GM12878 (cell line): Measurements from ENCODE around the gene PHC2. TPM values are rescaled to one million over a fixed set of nuclear protein-coding genes. Genes with fewer than 3 reads are reported as not detected.

Source experiments
- ATAC-seq: fragments of 200-7000 bp; cut with Tn5 transposase; 3 replicates; pipeline ENCODE4 v1.9.1; 2020; ENCODE audit warnings: mild to moderate bottlenecking, moderate library complexity
- BruUV-seq: library from RNA; stranded (reverse); fragments of 400-500 nt; replicated peaks from 2 replicates; lab custom pipeline; 2021; lab: Mats Ljungman, UMichigan
- CTCF ChIA-PET: fragments of 300-600 bp; sonication (Branson Sonifier 250); formaldehyde crosslinking; extraction: SDS; loops from one replicate; lab custom pipeline; 2021; ENCODE audit warnings: inconsistent platforms; lab: Yijun Ruan, JAX
- POLR2A ChIA-PET: fragments of 350-600 bp; formaldehyde crosslinking; extraction: SDS; loops from one replicate; lab custom pipeline; 2021; ENCODE audit warnings: inconsistent platforms; lab: Charles Lee
- RAD21 ChIA-PET: fragments of 300-600 bp; sonication (Branson Sonifier 250); formaldehyde crosslinking; loops from one replicate; lab custom pipeline; 2023; ENCODE audit warnings: antibody characterized with exemption; ENCODE audit not compliant: unreplicated experiment; lab: Charles Lee
- SMC1A ChIA-PET: fragments of 300-600 bp; sonication (Branson Sonifier 250); formaldehyde crosslinking; loops from one replicate; lab custom pipeline; 2023; ENCODE audit not compliant: unreplicated experiment, uncharacterized antibody; lab: Charles Lee
- DNase-seq: peaks from one replicate; pipeline ENCODE4 v3.0.0-alpha.2; 2011; ENCODE audit warnings: low read depth, low spot score
- FAIRE-seq: peaks from 3 replicates; lab custom pipeline; 2011; peaks lifted over from hg19 to GRCh38; lab: Jason Lieb, UNC
- H2AFZ ChIP-seq: 2 replicates; pipeline ENCODE4 v1.6.0; 2011; ENCODE audit warnings: low read depth, low read length, control low read depth; ENCODE audit not compliant: control insufficient read depth
- H3K27ac ChIP-seq: 2 replicates; pipeline ENCODE4 v1.5.1; 2011; ENCODE audit warnings: control low read depth; ENCODE audit not compliant: control insufficient read depth, insufficient read depth
- H3K27me3 ChIP-seq, 2 experiments: replicated peaks in 1 of 2; 2 replicates each; pipeline versions ENCODE4 v1.6.0 to v1.6.1; 2011; ENCODE audit warnings: low read length in 1 of 2; ENCODE audit not compliant: control insufficient read depth in 2 of 2, insufficient read depth in 2 of 2
- H3K36me3 ChIP-seq, 2 experiments: 2 replicates each; pipeline ENCODE4 v1.5.1; 2011; ENCODE audit warnings: low read length in 1 of 2; ENCODE audit not compliant: control insufficient read depth in 2 of 2, insufficient read depth in 2 of 2
- H3K4me1 ChIP-seq: 2 replicates; pipeline ENCODE4 v1.6.1; 2011; ENCODE audit warnings: mild to moderate bottlenecking, low read length, moderate library complexity, mixed read lengths; ENCODE audit not compliant: control insufficient read depth, insufficient read depth
- H3K4me2 ChIP-seq: 2 replicates; pipeline ENCODE4 v1.6.0; 2011; ENCODE audit warnings: control low read depth; ENCODE audit not compliant: control insufficient read depth, insufficient read depth
- H3K4me3 ChIP-seq: fragments of 200-600 bp; sonication (generic); 2 replicates; pipeline ENCODE4 v1.5.1; 2016
- H3K79me2 ChIP-seq: 2 replicates; pipeline ENCODE4 v1.6.0; 2011; ENCODE audit warnings: low read length; ENCODE audit not compliant: control insufficient read depth, insufficient read depth
- H3K9ac ChIP-seq: 2 replicates; pipeline ENCODE4 v1.8.0; 2011; ENCODE audit warnings: low read length, control low read depth, mixed read lengths; ENCODE audit not compliant: control insufficient read depth, insufficient read depth
- H3K9me3 ChIP-seq: replicated peaks from 3 replicates; pipeline ENCODE4 v1.5.1; 2011; ENCODE audit warnings: mild to moderate bottlenecking, low read length; ENCODE audit not compliant: control insufficient read depth, insufficient read depth
- H4K20me1 ChIP-seq: 2 replicates; pipeline ENCODE4 v1.6.0; 2011; ENCODE audit not compliant: control insufficient read depth, insufficient read depth
- BCL11A ChIP-seq: IDR thresholded peaks from 2 replicates; pipeline ENCODE4 v1.6.1; 2011; ENCODE audit warnings: low read depth, low read length
- BHLHE40 ChIP-seq, 2 experiments: fragments of 450-650 bp in 1 of 2; IDR thresholded peaks; 2 replicates each; pipeline ENCODE4 v1.6.1; 2011 to 2017; ENCODE audit warnings: low read depth in 2 of 2, borderline replicate concordance in 1 of 2, improper control_type of control experiment in 1 of 2, low read length in 1 of 2, mild to moderate bottlenecking in 1 of 2
- BMI1 ChIP-seq: fragments of 450-650 bp; IDR thresholded peaks from 2 replicates; pipeline ENCODE4 v1.6.1; 2016; ENCODE audit warnings: mild to moderate bottlenecking, moderate library complexity, borderline replicate concordance
- CHD4 ChIP-seq: fragments of 200-600 bp; sonication (generic); IDR thresholded peaks from 2 replicates; pipeline ENCODE4 v1.6.1; 2016; ENCODE audit warnings: mild to moderate bottlenecking
- CREM ChIP-seq: IDR thresholded peaks from 2 replicates; pipeline ENCODE4 v1.6.1; 2014; ENCODE audit warnings: antibody characterized with exemption, low read depth
- ESRRA ChIP-seq: IDR thresholded peaks from 2 replicates; pipeline ENCODE4 v1.6.1; 2012; ENCODE audit warnings: mild to moderate bottlenecking, low read length, improper control_type of control experiment
- GATAD2B ChIP-seq: fragments of 450-650 bp; conservative IDR thresholded peaks from 2 replicates; pipeline ENCODE4 v1.6.1; 2017; ENCODE audit warnings: low read depth, mild to moderate bottlenecking, moderate library complexity
- IRF4 ChIP-seq: IDR thresholded peaks from 2 replicates; pipeline ENCODE4 v1.6.1; 2011; ENCODE audit warnings: low read depth, low read length
- JUNB ChIP-seq: IDR thresholded peaks from 2 replicates; pipeline ENCODE4 v1.6.1; 2016; ENCODE audit warnings: antibody characterized with exemption, mild to moderate bottlenecking
- NKRF ChIP-seq: fragments of 450-650 bp; conservative IDR thresholded peaks from 2 replicates; pipeline ENCODE4 v1.6.1; 2017; ENCODE audit warnings: mild to moderate bottlenecking, moderate library complexity
- PAX5 ChIP-seq: IDR thresholded peaks from 2 replicates; pipeline ENCODE4 v1.6.1; 2011; ENCODE audit warnings: low read depth, low read length, borderline replicate concordance
- POLR2AphosphoS2 ChIP-seq: IDR thresholded peaks from 2 replicates; pipeline ENCODE4 v1.6.1; 2011; ENCODE audit warnings: low read depth, mild to moderate bottlenecking, low read length, improper control_type of control experiment, moderate library complexity
- POLR2AphosphoS5 ChIP-seq: IDR thresholded peaks from 2 replicates; pipeline ENCODE4 v1.6.1; 2011; ENCODE audit warnings: mild to moderate bottlenecking, low read length, inconsistent platforms
- RB1 ChIP-seq: fragments of 450-650 bp; formaldehyde crosslinking; IDR thresholded peaks from 2 replicates; pipeline ENCODE4 v1.6.1; 2017; ENCODE audit warnings: mild to moderate bottlenecking, borderline replicate concordance
- RFX5 ChIP-seq: IDR thresholded peaks from 2 replicates; pipeline ENCODE4 v1.6.1; 2011; ENCODE audit warnings: low read depth, low read length, improper control_type of control experiment
- SIX5 ChIP-seq: IDR thresholded peaks from 2 replicates; pipeline ENCODE4 v1.6.1; 2011; ENCODE audit warnings: mild to moderate bottlenecking, low read depth, low read length, moderate library complexity; ENCODE audit not compliant: severe bottlenecking
- STAT1 ChIP-seq: fragments of 450-650 bp; conservative IDR thresholded peaks from 2 replicates; pipeline ENCODE4 v1.6.1; 2014; ENCODE audit warnings: antibody characterized with exemption, mild to moderate bottlenecking
- SUPT20H ChIP-seq: IDR thresholded peaks from 2 replicates; pipeline ENCODE4 v1.6.1; 2011; ENCODE audit warnings: low read depth, mild to moderate bottlenecking, low read length, moderate library complexity, borderline replicate concordance; ENCODE audit not compliant: control insufficient read depth
- SUZ12 ChIP-seq: fragments of 200-600 bp; sonication (generic); IDR thresholded peaks from one replicate; pipeline ENCODE4 v1.6.1; 2018; ENCODE audit warnings: antibody characterized with exemption, mild to moderate bottlenecking; ENCODE audit not compliant: unreplicated experiment
- TCF12 ChIP-seq: IDR thresholded peaks from 2 replicates; pipeline ENCODE4 v1.6.1; 2011; ENCODE audit warnings: low read depth, mild to moderate bottlenecking, low read length
- USF1 ChIP-seq: IDR thresholded peaks from 2 replicates; pipeline ENCODE4 v1.6.1; 2011; ENCODE audit warnings: borderline replicate concordance, low read depth, mild to moderate bottlenecking, moderate library complexity, mixed read lengths, low read length; ENCODE audit not compliant: insufficient read depth; ENCODE audit errors: extremely low read length
- YBX1 ChIP-seq: fragments of 450-650 bp; IDR thresholded peaks from 2 replicates; pipeline ENCODE4 v1.6.1; 2016; ENCODE audit warnings: antibody characterized with exemption
- ZNF24 ChIP-seq: fragments of 450-650 bp; IDR thresholded peaks from 2 replicates; pipeline ENCODE4 v1.6.1; 2017; ENCODE audit warnings: antibody characterized with exemption, mild to moderate bottlenecking
- WGBS: methylation state at CpG from one replicate; pipeline ENCODE4 v1.1.6; 2016; ENCODE audit warnings: low lambda C conversion rate; ENCODE audit not compliant: insufficient replicate concordance, insufficient coverage; ENCODE audit errors: missing lambda C conversion rate; 5-methylcytosine and 5-hydroxymethylcytosine counted together
- in situ Hi-C: fragments of 300-500 bp; cut with MboI; formaldehyde crosslinking; loops from 9 replicates; pipeline ENCODE4 v1.14.3; 2018; ENCODE audit warnings: mixed read lengths
- intact Hi-C: fragments of 100-400 bp; cut with micrococcal nuclease; formaldehyde crosslinking; loops from one replicate; pipeline ENCODE4 v1.14.2; 2022; ENCODE audit not compliant: unreplicated experiment
- polyA plus RNA-seq, 11 experiments: library from polyadenylated mRNA; depleted of rRNA in 4 of 11; unstranded in 6 of 11; stranded (reverse) in 5 of 11; fragments of >200 nt; fragmentation: Nextera tagmentation in 4 of 11; fragmentation: Illumina TruSeq in 1 of 11; extraction: Ambion mirVana in 4 of 11; extraction: Trizol in 1 of 11; gene quantifications; 1 replicate in 1 of 11; 2 replicates in 10 of 11; pipeline versions ENCODE4 v1.2.1 to v1.2.3, GENCODE V29; 2011 to 2016; ENCODE audit warnings: inconsistent platforms in 2 of 11, missing spikeins in 2 of 11, low read depth in 1 of 11
- total RNA-seq, 4 experiments: library from RNA; depleted of rRNA in 3 of 4; stranded (reverse); fragments of >200 nt in 3 of 4; fragmentation: Illumina TruSeq in 1 of 4; extraction: Trizol in 1 of 4; gene quantifications; 2 replicates each; pipeline versions ENCODE4 v1.2.1 to v1.2.3, GENCODE V29; 2013 to 2021

The PHC2 gene
- total and polyA plus RNA-seq, 10 of the 15 experiments (the other 5 are each of a cell fraction or from before 2014, with no cell fraction given): 2.0 to 35.9 (median 16.4) TPM

DNA sequence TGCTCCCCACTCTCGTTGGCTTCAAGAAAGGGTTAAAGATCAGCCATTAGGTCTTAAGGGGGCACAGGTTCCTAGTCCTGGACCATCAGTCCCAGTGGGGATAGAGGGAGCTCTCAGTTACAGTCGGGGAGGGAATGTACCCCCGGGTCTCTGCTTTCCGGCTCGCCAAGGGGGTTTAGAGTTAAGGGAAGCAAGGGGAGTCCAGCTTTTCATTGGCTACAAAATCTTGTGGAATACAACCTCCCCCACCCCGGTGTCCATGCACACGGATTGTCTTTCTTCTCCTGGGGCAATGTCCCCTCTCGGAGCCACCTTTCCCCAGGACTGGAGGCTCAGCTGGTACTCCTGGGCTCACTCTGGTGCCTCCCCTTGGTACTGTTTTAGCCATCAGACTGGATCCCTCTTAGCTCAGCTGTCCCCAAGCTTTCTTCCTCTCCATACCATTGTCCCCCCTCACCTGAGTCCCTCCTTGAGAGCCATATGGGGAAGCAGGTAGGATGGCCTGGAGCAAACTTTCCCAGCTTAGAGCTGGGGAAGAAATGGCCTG is 110.2 kb downstream of the PHC2 start, which contains the start of gene A3GALT2 (continued):
- TF ChIP-seq USF1: no peak
- TF ChIP-seq POLR2AphosphoS2: no peak
- TF ChIP-seq SUPT20H: no peak
- TF ChIP-seq STAT1: no peak
- TF ChIP-seq RFX5: no peak
- TF ChIP-seq PAX5: no peak
- no peak for TF ChIP-seq GATAD2B
- TF ChIP-seq IRF4: no peak

GRCh38 chr1:33319949-33320618 is 110.8 kb downstream of the PHC2 start:
- ATAC-seq (no peak), FAIRE-seq (no peak), DNase-seq (no peak)
- Histone ChIP-seq H3K9me3 (no peaks in the 10 kb centered on the region), H3K9ac (no peak overlapping the region), H3K4me2 (no peak overlapping the region), H3K36me3 (peaks cover 0 to 12% of the 10 kb centered on the region in 2 experiments; a peak in 2 of 4 replicates), H3K4me1 (no peaks in the 10 kb centered on the region), H2AFZ (no peak overlapping the region), H4K20me1 (no peaks in the 10 kb centered on the region), H3K4me3 (no peak overlapping the region), H3K27ac (no peak overlapping the region), H3K79me2 (no peaks in the 10 kb centered on the region), H3K27me3 (no peaks in the 10 kb centered on the region; a peak in 2 of 4 replicates)
- TF ChIP-seq IRF4 (no peak), POLR2AphosphoS5 (no peak), BCL11A (no peak), NKRF (no peak), ESRRA (no peak), CREM (no peak), BMI1 (no peak), JUNB (no peak), BHLHE40 (IDR thresholded peaks at IDR 0.05; ENCODE audit: borderline replicate concordance in 1 of 2, low read depth in 2 of 2, low read length in 1 of 2) (no peak), SIX5 (no peak), TCF12 (no peak), YBX1 (no peak), RB1 (no peak), CHD4 (no peak), SUZ12 (no peak), ZNF24 (no peak)
- no TSS peak for BruUV-seq
- 75% methylated on average over 12 of the region's 12 CpGs for WGBS
- ChIA-PET CTCF (no interaction called here), RAD21 (interaction anchor here (0.6 kb wide), 1 partner anchor 609 kb away, joined by 3 read pairs; no protein-coding TSS in a partner anchor), SMC1A (interaction anchor here (0.5 kb wide), 1 partner anchor 358 kb away, joined by 3 read pairs; no protein-coding TSS in a partner anchor), POLR2A (no interaction called here)
- in situ Hi-C loops: no loop called here
- intact Hi-C loops: no loop called here
